GM19238 (cell line): ENCODE results near the gene BCL2L12.
A peak's percentile ranks its signal among the peaks of the same experiment; 100 is the strongest.

Experiments
- DNase-seq: peaks from one replicate; pipeline ENCODE4 v3.0.0; 2011; ENCODE audit warnings: low spot score; ENCODE audit not compliant: insufficient read length

Gene BCL2L12

DNA sequence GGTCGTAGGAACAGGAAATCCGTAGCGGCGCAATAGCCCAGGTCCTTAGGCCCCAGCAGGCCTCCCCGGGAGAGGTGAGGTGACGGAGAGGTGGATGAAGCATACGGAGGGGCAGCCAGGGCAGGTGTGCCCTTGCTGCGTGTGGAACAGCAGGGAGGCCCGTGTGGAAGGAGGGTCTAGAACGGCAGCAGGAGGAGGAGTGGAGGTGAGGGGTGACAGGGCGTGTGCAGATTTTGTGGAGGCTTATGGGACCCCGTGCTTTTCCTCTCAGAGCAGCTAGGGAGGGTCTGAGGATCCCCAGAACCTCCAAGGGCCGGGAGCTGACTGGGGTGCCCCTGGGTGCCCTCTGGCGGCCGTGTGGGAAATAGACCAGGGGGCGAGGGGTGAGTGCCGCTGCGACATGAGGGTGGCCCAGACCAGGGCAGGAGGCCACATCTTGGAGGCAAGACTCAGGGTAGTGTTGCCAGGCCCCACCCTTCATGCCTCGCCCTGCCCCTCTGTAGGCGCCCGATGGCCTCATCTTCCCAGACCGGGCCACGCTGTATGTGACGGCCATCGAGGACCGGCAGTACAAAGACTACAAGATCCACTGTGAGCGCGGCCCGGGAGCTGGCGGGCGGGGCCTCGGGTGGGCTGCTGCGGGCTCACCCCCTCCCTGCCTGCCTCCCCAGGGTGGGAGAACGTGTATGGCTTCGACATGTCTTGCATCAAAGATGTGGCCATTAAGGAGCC, 18.7 kb downstream of the BCL2L12 start:
- DNase-seq: no peak

GRCh38 chr19:49684983-49685553, 19.3 kb downstream of the BCL2L12 start:
- DNase-seq: no peak

DNA sequence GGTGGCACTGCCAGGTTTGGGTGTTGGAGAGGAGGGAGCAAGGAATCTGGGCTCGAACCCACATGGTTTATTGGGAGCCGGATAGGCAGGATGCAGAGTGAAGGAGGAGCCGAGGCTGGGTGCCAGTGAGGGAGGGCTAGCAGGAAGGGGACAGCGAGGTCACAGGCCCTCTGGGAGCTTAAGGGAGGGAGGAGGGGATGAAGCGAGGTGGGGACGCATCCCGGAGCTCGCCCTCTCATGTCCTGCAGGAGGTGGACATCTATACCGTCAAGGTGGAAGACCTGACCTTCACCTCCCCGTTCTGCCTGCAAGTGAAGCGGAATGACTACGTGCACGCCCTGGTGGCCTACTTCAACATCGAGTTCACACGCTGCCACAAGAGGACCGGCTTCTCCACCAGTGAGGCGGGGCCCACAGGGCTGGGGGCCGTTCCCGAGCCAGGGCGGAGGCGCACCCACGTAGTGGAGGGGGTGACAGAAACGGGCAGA, 20.2 kb downstream of the BCL2L12 start:
- no peak for DNase-seq

DNA sequence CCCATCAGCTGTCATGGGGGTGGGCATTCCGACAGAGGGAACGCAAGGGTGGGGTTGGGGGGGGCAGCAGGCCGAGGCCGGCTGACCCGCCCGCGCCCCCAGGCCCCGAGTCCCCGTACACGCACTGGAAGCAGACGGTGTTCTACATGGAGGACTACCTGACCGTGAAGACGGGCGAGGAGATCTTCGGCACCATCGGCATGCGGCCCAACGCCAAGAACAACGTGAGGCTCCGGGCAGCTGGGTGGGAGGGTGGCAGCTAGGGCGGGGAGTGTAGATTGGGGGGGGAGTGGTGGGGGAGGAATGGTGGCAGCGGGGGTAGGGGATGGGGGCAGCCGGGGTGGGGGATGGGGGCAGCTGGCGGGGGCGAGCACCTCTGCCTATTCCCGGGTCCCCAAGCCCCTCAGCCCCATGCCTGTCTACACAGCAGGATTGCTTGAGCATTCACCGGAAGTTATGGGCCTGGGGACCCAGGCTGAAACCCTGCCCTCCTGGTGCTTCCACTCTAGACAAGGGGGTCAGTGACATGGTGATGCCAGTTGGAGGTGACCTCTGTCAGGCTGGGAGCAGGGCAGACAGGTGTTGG, 20.9 kb downstream of the BCL2L12 start:
- no peak for DNase-seq

- DNase-seq: no peak
Measured at GRCh38 chr19:49687150-49687549, 21.4 kb downstream of the BCL2L12 start.

GRCh38 chr19:49687566-49688316, 22.0 kb downstream of the BCL2L12 start:
- DNase-seq: no peak

DNA sequence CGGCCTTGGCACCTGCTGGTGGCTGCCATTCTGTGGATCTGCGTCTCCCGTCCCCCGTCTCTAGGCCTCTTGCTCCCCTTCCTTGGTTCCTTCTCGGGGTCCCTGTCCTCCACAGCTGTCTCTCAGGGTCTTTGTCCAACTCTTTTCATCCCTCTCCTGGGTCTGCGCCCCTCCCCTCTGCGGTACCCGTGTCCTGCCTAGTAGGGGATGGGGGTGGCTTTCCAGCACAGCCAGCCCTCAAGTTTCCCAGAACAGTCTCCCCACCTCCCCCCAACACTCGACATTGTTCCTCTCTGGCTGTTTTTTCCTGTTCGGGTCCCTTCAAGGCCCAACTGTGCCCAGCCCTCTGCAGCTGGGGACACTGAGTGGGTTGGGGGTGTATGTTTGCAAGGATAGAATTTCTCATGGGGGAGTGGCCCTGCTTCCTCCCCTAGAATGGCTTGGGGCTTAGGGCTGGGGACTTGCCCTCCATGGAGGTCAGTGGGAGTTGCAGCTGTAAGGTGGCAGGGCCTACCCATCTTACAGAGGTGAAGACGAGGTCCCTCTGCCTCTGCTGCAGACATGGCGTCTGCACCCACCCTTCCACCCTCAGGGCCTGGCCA, 22.9 kb downstream of the BCL2L12 start:
- DNase-seq: no peak

DNA sequence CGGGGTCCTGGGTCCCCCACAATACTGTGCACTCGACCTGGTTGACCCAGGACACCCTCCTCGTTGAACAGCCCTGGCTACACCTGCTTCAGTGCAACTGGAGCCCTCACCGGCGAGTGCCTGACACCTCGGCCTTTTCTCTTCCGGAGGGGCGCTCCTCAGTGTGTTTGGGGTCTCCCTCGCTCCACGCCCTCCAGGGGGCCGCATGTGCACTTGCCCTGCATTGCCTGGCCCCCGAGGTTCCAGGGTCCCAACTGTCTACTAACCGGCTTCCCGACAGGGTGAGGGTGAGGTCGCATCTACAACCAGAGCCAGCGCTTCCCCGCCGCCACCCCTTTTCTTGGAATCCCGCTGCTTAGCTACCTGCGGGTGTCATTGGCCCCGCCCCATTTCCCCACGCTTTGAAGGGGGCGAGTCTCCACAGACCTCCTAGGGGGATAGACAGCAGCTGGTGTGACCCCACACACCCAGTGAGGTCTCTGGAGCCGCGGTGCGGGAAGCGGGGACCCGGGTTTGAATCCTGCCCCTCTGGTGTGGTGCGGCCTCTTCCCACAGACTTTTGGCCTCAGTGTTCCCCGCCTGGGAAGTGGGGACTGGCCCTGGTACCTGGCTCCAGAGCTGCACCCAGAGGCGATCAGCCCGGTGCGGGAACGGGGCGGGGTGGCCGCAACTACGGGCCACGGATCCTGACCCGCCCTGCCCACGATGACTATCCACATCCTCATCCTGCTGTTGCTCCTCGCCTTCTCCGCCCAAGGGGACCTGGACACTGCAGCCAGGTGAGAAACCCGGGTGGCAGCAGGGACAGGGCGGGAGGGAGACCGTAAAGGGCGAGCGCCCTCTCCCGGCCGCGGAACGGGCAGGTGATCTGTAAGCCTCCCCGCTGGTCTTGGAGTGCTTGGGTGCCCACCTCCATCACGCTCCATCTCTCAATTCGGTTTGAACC, 23.7 kb downstream of the BCL2L12 start, which contains the start of gene ADM5:
Gene ADM5 (plus strand): TSS at position 462 of the 946 bp plus-strand sequence. CDS start 244 bp downstream, at position 706.
- DNase-seq: no peak

DNA sequence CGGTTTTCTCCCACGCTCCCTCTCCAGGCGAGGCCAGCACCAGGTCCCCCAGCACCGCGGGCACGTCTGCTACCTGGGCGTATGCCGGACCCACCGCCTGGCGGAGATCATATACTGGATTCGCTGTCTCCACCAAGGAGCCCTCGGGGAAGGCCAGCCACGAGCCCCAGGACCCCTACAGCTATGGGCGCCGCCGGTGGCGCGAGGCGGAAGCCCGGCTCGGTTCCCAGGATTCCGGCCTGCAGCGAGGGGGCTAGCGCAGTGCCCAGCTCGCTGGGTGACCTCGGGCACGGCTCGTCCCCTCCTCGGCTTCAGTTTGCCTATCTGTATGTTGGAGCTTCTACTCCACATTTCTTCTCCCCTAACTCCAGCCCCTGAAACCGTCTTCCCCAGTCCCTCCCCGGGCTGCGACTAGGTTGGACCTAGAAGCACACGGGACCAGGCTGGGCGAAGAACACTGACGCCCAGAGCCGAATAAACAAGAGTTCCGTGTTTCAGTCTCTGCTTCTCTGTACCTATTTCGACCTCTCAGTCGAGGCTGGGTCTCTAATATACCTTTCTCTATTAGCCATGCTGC, 24.4 kb downstream of the BCL2L12 start:
- DNase-seq: no peak

DNA sequence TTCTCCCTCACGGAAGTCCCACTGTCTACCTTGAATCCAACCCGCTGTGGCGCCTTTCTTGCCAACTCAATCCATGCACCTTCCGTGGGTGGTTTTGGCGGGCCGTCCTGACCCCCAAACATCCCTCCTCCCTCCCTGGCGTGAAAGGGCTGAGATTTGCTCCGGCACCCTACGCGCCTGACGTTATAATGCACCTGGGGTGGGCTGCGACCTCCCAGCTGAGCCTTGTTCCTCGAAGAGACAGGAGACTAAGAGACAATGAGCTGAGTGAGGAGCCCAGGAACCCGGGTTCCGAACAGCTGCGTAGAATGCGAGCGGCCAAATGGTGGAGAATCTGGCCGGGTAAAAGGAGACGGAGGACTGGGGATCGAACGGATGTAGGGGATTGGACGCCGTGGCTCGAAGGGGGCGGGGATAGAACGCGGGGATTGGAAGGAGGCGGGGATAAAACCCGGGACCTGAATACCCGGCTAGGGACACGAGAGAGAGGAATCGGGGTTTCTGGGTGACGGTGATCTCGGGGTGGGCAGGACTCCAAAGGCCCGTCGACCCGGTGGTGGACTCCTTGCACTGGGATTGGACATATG, 25.0 kb downstream of the BCL2L12 start, which contains the start of gene CPT1C:
Gene CPT1C (plus strand): TSS at position 461 of the 587 bp plus-strand sequence. CDS start 1,137 bp downstream, outside the sequence.
- peak; percentile 56 for DNase-seq

DNA sequence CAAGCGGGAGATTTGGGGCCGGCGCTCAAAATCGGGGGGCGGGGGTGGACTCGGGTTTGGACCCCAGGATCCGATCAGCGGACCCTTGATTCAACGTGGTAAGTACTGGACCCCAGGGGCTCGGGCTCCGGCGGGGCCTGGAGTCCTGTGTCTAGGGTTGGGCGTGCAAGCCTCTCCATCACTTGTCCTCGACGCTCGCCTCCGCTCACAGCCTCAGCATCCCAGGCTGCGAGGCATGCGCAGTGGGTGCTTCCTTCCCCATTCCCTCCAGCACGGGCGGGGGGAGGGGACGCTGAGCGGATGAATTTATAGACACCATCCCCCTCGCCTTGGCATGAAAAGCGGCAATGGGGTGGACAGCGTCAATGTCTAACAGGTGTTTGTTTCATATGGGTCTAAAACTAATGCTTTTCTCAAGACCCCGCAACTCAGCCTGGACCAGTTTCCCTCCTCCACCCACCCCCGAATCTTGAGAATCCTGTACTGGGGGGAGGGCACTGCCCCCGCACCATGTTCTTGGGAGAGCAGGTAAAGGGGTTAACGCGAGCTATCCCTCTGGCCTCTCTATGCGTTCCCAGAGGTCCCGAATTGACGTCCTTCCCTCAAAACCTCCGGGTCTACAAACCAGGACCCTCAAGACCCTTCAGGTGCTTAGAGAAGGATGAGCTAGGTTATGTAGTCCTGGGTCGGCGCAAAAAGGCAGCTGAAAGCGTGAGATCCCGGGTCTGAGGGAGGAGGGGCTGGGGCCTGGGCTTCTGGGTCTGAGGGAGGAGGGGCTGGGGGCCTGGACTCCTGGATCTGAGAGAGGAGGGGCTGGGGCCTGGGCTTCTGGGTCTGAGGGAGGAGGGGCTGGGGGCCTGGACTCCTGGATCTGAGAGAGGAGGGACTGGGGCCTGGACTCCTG, 25.8 kb downstream of the BCL2L12 start:
- peak; percentile 55 for DNase-seq

GRCh38 chr19:49692147-49692506, 26.4 kb downstream of the BCL2L12 start:
- DNase-seq: no peak

DNA sequence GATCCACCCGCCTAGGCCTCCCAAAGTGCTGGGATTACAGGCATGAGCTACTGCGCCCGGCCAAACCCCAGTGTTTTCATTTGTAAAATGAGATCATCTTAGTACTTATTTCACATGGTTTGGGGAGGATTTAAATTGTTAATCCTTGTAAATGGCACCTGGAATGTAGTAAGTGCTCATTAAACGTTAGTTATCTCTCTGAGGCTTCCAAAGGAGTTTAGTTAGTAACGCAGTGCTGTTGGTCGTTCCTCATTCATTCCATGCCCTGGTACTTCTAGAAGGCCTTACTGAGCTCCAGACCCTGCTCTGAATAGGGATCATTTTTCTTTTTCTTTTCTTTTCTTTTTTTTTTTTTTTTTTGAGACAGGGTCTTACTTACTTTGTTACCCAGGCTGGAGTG, 30.4 kb downstream of the BCL2L12 start:
- DNase-seq: no peak

DNA sequence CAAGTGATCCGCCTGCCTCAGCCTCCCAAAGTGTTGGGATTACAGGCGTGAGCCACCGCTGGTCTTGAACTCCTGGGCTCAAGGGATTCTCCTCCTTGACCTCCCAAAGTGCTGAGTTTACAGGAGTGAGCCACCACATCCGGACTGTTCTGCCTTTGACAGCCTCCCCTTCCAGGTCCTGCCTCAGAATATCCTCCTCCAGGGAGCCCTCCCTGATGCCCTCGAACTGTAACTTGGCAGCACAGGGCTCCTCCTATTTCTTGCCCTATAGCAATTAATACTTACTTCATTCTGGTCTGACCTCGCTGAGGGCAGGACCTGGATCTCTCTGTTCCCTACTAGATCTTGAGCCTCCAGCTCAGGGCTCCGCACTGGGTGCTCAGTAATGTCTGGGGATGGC, 31.1 kb downstream of the BCL2L12 start:
- DNase-seq: no peak

DNA sequence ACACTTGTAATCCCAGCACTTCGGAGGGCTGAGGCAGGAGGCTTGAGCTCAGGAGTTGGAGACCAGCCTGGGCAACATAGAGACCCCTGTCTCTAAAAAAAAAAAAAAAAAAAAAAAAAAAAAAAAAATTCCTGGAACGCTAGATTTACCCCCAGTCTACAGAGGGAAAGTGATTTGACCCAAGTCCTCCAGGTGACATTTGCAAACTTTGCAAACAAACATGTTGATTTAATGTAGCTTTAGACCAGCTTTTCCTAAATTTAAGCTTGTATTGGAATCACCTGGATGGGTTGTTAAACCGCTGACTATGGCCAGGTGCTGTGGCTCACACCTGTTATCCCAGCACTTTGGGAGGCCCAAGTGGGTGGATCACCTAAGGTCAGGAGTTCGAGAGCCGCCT, 33.6 kb downstream of the BCL2L12 start:
- no peak for DNase-seq

GRCh38 chr19:49700563-49700962, 34.8 kb downstream of the BCL2L12 start:
- DNase-seq: no peak

- DNase-seq: no peak
Measured at GRCh38 chr19:49701271-49701786, 35.6 kb downstream of the BCL2L12 start.
